GM03348 (cell line): Measurements from ENCODE around the gene TEKTIP1.

Experiments used
- DNase-seq: peaks from one replicate; pipeline ENCODE4 v3.0.0; 2012; ENCODE audit warnings: low spot score

The TEKTIP1 gene

GRCh38 chr19:3538965-3539755 lies at the start of gene TEKTIP1:
TEKTIP1 (plus strand) TSS chr19:3539174; CDS start chr19:3539178, 4 bp downstream.
- DNase-seq = no peak

GRCh38 chr19:3491396-3492119 lies 47.4 kb upstream of the TEKTIP1 start:
- no peak for DNase-seq

GRCh38 chr19:3492131-3492839 lies 46.7 kb upstream of the TEKTIP1 start:
- no peak for DNase-seq

GRCh38 chr19:3492919-3493318 lies 46.1 kb upstream of the TEKTIP1 start:
- no peak for DNase-seq

GRCh38 chr19:3493651-3494050 lies 45.3 kb upstream of the TEKTIP1 start:
- no peak for DNase-seq

GRCh38 chr19:3494051-3494450 lies 44.9 kb upstream of the TEKTIP1 start:
- DNase-seq = peak; percentile 65

- DNase-seq = no peak
Measured at GRCh38 chr19:3494559-3494958, 44.4 kb upstream of the TEKTIP1 start.

GRCh38 chr19:3496392-3497273 lies 42.3 kb upstream of the TEKTIP1 start:
- no peak for DNase-seq

GRCh38 chr19:3497757-3498520 lies 41.0 kb upstream of the TEKTIP1 start:
- DNase-seq = no peak

GRCh38 chr19:3499738-3500428 lies 39.1 kb upstream of the TEKTIP1 start:
- DNase-seq = no peak

- DNase-seq = peak; percentile 98
Measured at GRCh38 chr19:3500429-3501101, 38.4 kb upstream of the TEKTIP1 start, which contains the start of gene DOHH. DOHH (minus strand) TSS chr19:3500674; CDS start chr19:3496814, 3,860 bp downstream.

- no peak for DNase-seq
Measured at GRCh38 chr19:3501780-3502179, 37.2 kb upstream of the TEKTIP1 start.

- DNase-seq = no peak
Measured at GRCh38 chr19:3503036-3503572, 35.9 kb upstream of the TEKTIP1 start.

GRCh38 chr19:3504735-3505134 lies 34.2 kb upstream of the TEKTIP1 start:
- DNase-seq = no peak

- DNase-seq = peak; percentile 100
Measured at GRCh38 chr19:3505598-3506383, 33.2 kb upstream of the TEKTIP1 start, which contains the start of gene FZR1. FZR1 (plus strand) TSS chr19:3506311; CDS start chr19:3522990, 16,679 bp downstream.

- peak; percentile 60 for DNase-seq
Measured at GRCh38 chr19:3506384-3507340, 32.3 kb upstream of the TEKTIP1 start.
